HG02840 (cell line): Measurements from ENCODE around the gene PPDPF.

Experiments used
- ATAC-seq: cut with Tn5 transposase; IDR thresholded peaks from one replicate; pipeline ENCODE4 v1.9.1; 2021; ENCODE audit warnings: mild to moderate bottlenecking, moderate library complexity, moderate number of reproducible peaks; ENCODE audit not compliant: unreplicated experiment, low FRiP score

The PPDPF gene

DNA sequence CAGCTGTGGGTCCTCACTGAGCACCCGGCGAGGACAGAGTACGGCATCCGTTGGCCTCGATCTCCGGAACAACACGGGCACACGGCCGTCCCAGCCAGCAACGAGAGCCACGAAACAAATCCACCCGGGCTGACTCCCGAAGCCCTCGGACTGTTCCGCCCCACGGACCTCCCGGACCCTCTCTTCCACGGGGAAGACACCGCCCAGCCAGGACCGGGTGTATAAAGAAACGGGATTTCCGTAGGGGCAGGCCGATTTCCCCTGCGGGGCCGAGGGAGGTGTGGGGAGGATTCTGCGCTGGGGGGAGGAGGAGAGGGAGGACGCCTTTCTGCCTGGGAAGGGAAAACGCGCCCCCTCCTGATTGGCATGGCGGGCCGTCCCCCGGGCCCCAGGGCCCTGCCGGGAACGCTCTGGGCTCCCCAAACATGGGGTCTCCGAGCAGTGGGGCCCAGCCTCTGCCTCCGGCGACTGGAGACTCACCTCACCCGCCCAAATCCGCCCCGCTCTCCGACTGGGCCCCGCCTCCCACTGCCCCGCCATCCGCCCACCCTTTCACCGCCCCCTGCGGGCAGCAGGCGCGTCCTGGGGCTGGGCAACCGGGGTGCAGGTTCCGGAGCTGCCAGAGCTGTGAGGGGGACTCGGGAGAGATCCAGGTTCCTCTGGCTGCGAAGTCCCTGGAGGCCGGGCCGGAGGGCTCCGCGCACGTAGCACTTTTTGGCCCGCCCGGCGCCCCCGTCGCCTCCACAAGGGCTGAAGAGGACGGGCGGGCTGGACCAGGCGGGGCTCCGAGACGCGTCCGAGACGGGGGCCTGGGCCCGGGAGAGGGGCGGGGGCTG is 679 bp upstream of the PPDPF start:
- ATAC-seq, result peak; percentile 35

GRCh38 chr20:63520934-63521601 is 503 bp downstream of the PPDPF start:
- peak; percentile 34 for ATAC-seq

DNA sequence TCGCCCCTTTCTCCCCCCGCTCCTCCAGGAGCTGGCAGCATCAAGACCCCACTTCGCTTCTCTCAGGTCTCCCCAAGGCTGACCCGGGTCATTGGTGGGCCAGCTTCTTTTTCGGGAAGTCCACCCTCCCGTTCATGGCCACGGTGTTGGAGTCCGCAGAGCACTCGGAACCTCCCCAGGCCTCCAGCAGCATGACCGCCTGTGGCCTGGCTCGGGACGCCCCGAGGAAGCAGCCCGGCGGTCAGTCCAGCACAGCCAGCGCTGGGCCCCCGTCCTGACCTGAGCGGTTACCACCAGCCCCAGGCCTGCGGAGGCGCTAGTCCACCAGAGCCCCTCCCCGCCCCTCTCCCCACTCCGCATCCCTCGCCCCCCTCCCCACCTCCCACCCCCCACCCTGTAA is 1.0 kb downstream of the PPDPF start:
- ATAC-seq, result no peak

DNA sequence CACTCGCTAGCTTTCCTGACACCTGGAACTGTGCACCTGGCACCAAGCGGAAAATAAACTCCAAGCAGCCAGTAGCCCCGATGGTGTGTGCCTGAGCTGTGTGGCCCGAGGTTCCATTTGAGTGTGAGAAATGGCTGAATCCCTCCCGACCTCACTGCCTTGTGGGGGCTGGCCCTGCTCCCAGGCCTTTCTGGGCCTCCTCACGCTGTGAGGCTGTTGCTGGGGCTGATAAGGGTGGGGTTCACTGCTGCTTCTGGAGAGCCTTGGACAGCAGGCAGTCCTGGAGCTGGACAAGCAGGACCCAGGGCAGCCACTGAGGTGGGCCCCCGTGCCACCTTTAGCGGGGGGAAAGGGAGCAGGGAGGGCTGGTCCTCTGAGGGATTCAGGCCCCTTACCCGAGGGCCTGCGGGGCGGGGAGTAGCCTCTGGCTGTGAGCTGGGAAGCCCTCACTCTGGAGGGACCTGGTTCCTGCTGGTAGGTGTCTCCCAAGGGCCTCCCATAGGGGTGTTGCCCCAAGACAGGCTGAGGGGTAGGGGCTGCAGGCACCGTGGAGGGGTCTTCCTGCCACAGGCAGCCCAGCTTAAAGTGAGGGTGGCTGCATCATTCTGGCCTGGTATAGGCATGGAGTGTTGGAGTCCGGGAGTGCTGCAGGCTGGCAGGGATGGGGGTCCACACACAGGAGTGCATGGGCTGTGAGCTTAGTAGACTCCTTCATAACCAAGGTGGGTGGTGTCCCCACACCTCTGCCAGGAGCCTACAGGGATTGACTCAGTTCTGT is 1.7 kb downstream of the PPDPF start:
- ATAC-seq, result no peak

DNA sequence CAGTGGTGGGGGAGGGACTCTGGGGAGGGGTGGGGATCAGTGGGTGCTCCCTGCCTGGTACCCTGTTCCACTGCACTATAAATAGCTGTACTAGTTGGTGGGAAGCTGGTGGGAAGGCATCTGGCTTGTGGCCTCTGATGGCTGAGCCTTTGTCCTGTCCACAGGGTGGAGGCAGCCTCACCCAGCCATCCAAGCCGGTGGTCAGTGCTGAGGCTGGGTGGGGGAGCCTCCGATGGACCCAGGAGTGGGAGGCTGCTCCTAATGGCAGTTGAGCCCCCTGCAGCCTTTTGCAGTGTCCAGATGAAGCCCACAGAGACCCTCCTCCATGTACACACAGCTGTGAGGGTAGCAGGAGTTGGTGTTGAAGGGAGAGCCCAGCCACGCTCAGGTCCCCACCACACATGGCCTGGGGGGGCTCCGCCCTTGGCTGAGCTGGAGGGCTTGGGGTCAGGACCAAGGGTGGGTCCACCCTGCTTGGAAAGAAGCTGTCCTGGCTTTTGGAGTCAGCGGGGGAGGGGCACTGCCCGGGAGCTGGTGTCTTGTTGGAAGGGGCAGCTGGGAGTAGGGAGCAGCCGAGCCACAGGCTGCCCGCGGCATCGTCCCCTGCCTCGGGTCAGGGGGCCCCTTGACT is 2.5 kb downstream of the PPDPF start:
- ATAC-seq, result no peak

- no peak for ATAC-seq
These were observed 4.6 kb downstream of the PPDPF start for GRCh38 chr20:63525185-63525584.

GRCh38 chr20:63525971-63526370 is 5.4 kb downstream of the PPDPF start:
- no peak for ATAC-seq

GRCh38 chr20:63527184-63527583 is 6.6 kb downstream of the PPDPF start:
- ATAC-seq, result no peak

DNA sequence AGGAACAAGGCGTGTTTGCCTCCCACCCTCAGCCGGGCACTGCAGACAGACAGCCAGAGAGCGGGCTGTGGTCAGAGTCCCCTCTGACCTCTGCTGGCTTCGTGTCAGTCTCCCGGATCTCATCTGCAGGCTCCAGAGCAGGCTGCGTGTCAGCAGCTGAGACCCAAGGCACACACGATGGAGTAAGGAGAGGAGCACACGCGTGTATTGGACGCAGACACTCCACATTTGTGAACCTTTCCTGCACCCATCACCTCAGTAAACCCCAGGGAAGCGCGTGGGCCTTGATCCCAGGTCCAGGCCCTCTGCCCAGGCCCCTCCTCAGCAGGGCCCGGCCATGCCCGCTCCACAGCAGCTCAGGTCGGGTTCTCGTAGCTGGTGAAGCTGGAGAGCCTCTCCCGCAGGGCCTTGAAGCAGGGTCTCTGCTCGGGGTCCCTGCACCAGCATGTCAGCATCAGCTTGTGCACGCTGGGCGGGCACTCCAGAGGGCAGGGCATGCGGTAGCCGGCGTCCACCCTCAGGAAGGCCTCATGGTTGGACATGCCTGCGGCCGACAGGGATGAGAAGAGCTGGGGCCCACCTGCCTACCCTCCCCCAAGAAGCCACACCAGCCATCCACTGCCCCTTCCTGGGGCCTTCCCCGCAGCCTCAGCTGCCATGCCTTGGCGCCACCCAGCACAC is 8.8 kb downstream of the PPDPF start:
- no peak for ATAC-seq

DNA sequence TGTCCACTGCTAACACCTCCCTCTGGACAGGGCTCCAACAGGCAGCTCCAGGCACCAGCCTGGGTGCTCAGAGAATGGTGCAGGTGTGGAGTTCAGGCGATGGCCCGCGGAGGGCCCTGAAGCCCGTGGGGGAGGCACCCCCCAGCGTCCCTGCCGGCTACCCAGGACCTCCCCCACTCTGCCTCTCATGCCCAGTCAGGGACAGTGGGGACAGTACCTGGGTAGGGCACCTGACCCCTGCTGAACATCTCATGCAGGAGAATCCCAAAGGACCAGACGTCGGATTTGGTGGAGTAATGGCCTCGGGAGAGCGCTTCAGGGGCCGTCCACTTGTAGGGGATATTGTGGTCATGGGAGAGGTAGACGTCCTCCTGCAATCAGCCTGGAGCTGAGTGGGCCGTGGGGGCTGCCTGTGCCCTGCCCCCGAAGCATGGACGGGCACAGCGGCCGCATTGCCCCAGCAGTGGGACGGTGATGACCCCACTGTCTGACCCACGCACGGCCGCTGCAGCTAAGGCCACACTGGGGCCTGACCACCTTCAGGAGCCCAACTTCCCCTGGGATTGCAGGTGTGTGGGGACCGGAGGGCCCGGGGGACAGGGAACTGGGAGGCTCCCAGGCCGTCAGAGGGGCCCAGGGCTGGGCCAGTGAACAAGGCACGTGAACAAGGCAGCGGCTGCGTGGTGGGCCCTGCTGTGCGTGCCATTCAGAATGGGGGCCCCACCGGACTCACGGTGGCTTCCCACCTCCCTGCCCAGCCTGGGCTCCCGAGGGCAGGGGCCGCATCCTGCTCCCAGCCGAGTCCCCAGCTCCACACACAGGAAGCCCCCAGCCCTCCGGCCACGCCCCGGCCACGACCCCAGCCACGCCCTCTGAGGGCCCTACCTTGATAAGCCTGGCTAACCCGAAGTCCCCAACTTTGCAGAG is 9.6 kb downstream of the PPDPF start:
- no peak for ATAC-seq

DNA sequence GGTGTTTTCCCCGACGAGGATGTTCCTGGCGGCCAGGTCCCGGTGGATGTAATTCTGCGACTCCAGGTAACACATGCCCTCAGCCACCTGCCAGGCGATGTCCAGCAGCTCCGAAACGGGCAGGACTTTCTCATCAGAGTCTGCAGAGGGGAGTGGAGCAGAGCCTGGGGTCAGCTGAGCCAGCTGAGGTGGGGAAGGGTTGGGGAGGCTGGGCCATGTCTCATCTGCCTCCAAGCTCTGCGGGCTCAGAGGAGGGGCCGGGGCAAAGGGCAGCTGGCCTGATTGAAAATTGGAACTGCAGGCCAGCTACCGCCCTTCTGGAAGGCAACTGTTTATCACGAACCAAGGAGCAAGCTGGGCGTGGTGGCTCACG is 10.2 kb downstream of the PPDPF start:
- no peak for ATAC-seq

GRCh38 chr20:63531686-63532448 is 11.3 kb downstream of the PPDPF start:
- no peak for ATAC-seq

- ATAC-seq, result no peak
These were observed 11.9 kb downstream of the PPDPF start for GRCh38 chr20:63532449-63532971.

- no peak for ATAC-seq
These were observed 12.8 kb downstream of the PPDPF start for GRCh38 chr20:63533388-63533787.

DNA sequence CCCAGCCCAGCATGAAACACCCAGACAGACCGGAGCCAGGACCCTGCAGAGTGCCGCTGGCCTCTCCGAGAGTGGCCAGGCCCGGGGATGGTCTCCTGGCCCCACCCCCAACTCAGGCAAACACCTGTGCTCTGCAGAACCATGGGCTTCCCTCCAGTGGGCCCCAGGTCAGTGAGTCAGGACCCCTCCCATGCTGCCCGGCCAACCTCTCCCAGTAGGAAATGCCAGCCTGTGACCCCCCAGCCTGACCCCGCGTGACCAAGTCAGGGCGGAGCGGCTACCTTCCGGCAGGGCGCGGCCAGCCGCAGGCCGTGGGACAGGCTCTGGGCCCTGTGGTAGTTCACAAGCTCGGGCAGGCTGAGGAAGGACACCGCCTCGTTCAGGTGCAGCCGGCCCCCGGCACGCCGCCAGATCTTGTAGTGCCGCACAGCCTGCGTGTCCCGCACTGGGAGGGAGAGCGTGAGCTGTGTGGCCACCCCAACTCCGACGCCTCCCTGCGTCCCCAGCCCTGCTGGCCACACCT is 13.4 kb downstream of the PPDPF start:
- ATAC-seq, result no peak

- ATAC-seq, result no peak
These were observed 13.9 kb downstream of the PPDPF start for GRCh38 chr20:63534427-63534830.

DNA sequence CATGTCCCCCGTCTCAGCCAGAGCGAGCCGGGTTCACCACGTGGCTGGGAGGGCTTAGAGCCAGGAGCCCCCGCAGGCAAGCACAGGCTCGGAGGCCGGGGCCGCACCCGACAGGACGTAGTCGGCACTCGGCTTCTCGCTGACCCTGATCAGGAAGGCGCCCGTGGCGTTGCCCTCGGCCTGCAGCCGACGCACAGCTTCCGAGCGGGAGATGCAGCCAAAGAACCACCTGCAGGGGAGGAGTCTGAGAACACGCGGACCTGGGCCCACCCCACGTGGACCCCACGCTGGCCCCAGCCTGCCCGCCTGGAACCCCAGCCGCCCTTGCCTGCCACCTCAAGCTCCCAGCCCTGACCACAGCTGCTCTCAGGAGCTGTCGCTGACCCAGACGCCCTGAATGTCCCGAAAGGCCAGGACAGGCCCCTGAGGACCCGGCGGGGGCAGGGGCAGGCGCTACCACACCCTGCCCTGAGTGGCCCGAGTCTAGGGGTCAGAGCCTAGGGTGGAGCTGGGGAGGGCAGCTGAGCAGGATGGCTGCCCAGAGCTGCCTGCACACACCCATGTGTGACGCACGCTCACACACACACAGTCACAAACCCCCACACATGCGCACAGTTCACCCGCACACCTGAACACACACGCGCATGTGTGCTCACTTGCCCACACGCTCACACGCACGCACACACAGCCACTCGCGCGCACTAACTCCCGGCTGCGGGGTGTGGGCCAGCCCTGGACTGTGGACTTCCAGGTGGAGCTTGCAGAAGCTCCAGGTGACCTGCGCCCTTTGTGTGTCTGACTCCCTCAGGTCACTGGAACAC is 14.5 kb downstream of the PPDPF start:
- no peak for ATAC-seq
